GM13976 (cell line): Measurements from ENCODE around the gene FERMT3.

ENCODE experiments used
- DNase-seq: peaks from one replicate; pipeline ENCODE4 v3.0.0; 2012; ENCODE audit warnings: low spot score
- in situ Hi-C: fragments of 300-500 bp; cut with MboI; formaldehyde crosslinking; loops from one replicate; pipeline ENCODE4 v1.12.0; 2022; ENCODE audit warnings: low sequenced_read_pairs, mixed read lengths, inconsistent platforms; ENCODE audit not compliant: unreplicated experiment
- TF ChIP-seq, protein P1 (sequence below): IDR thresholded peaks from 2 replicates; pipeline ENCODE4 v1.5.1; 2012; ENCODE audit warnings: borderline replicate concordance, mild to moderate bottlenecking; ENCODE audit not compliant: insufficient read depth; ENCODE audit errors: extremely low read depth, missing control alignments, control extremely low read depth

The FERMT3 gene

DNA sequence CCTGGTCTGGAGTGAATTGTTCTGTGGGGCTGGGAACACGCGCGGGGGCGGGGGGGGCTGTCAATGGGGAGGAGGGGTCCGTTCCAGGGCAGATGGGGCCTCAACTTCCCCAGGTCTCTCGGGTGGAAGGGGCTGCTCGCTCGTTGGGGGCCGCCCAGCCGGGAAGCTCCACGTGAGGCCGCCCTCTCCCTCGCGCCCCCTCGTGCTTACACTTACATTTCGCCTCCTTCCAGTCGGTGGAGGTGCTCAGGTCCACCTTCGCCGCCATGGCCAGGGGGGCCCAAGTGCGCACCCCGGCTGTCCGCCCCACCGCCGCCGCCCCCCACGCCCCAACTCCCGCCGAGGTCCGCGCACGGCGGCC, 41.1 kb upstream of the FERMT3 start:
- in situ Hi-C loops = no loop called here
- peak; percentile 55 for DNase-seq
- TF ChIP-seq, protein P1, sequence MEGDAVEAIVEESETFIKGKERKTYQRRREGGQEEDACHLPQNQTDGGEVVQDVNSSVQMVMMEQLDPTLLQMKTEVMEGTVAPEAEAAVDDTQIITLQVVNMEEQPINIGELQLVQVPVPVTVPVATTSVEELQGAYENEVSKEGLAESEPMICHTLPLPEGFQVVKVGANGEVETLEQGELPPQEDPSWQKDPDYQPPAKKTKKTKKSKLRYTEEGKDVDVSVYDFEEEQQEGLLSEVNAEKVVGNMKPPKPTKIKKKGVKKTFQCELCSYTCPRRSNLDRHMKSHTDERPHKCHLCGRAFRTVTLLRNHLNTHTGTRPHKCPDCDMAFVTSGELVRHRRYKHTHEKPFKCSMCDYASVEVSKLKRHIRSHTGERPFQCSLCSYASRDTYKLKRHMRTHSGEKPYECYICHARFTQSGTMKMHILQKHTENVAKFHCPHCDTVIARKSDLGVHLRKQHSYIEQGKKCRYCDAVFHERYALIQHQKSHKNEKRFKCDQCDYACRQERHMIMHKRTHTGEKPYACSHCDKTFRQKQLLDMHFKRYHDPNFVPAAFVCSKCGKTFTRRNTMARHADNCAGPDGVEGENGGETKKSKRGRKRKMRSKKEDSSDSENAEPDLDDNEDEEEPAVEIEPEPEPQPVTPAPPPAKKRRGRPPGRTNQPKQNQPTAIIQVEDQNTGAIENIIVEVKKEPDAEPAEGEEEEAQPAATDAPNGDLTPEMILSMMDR = peak; percentile 16

GRCh38 chr11:64165842-64166635, 40.5 kb upstream of the FERMT3 start, which contains the start of gene MACROD1:
TSS of gene MACROD1 (minus strand) at chr11:64166113. CDS start at chr11:64165994, 119 bp downstream.
- TF ChIP-seq, protein P1 = no peak
- in situ Hi-C loops = no loop called here
- DNase-seq = peak; percentile 91

DNA sequence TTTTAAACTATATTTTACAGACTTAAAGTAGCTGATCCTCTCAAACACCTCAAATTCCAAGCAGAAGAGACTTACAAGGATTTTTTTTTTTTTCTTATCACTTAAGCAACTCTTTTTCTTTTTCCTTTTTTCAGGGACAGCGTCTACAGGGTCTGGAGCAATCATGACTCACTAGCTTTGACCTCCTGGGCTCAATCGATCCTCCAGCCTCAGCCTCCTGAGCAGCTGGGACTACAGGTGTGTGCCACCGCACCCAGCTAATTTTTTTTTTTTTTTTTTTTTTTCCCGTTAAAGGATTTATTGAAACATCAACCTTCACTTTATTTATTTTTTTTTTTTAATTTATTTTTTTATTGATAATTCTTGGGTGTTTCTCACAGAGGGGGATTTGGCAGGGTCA, 36.1 kb upstream of the FERMT3 start:
- in situ Hi-C loops = no loop called here
- DNase-seq = no peak
- TF ChIP-seq, protein P1 = no peak

- DNase-seq = no peak
- in situ Hi-C loops = no loop called here
- TF ChIP-seq, protein P1 = no peak
Observed at GRCh38 chr11:64173616-64174355, 32.7 kb upstream of the FERMT3 start.

DNA sequence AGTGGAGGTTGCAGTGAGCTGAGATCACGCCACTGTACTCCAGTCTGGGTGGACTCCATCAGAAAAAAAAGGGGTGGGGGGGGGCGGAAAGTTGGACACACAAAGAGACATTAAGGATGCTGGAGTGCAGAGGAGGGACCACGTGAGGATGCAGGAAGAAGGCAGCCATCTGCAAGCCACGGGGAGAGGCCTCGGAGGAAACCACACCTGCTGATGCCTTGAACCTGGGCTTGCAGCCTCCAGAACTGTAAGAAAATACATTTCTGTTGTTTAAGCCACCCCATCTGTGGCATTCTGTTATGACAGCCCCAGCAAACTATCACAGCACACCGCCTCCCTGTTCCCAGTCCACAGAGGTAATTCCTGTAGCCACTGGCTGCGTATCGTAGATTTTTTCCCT, 29.8 kb upstream of the FERMT3 start:
- TF ChIP-seq, protein P1 = no peak
- no peak for DNase-seq
- in situ Hi-C loops = no loop called here

DNA sequence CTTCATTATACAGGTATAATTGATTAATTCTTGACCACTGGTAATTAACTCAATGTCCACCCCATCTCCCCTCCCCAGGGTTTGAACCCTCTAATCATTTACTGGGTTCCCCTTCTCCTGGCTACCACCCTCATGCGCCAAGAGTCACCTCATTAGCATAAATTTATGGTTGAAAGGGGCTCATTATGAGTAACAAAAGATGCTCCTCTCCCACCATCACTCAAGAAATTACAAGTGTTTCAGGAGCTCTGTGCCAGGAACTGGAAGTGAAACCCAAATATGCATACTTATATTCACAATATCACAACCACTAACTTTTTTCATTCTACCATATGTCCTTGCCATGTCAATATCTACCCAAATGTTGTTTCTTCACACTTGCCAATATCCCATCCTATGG, 28.3 kb upstream of the FERMT3 start:
- no peak for DNase-seq
- in situ Hi-C loops = no loop called here
- TF ChIP-seq, protein P1 = no peak
